K562 (cell line): ENCODE results near the gene HTT-AS. TPM values are rescaled to one million over a fixed set of nuclear protein-coding genes. Genes with fewer than 3 reads are reported as not detected.
A peak's percentile ranks its signal among the peaks of the same experiment; 100 is the strongest.

ENCODE experiments used
- C11orf30 ChIP-seq: fragments of 450-650 bp; IDR thresholded peaks from 2 replicates; pipeline ENCODE4 v1.6.1; 2016; ENCODE audit warnings: low read depth, mild to moderate bottlenecking
- DEAF1 ChIP-seq: fragments of 450-650 bp; formaldehyde crosslinking; IDR thresholded peaks from 2 replicates; pipeline ENCODE4 v1.4.0; 2020; ENCODE audit warnings: mild to moderate bottlenecking, moderate library complexity
- LCOR ChIP-seq: sonication (generic); formaldehyde crosslinking; IDR thresholded peaks from 2 replicates; pipeline ENCODE4 v1.8.0; 2022; ENCODE audit warnings: mild to moderate bottlenecking, missing genetic modification reagents
- MAFF ChIP-seq: IDR thresholded peaks from 2 replicates; pipeline ENCODE4 v1.6.1; 2012; ENCODE audit warnings: low read length, improper control_type of control experiment
- MAFG ChIP-seq: fragments of 450-650 bp; conservative IDR thresholded peaks from 2 replicates; pipeline ENCODE4 v1.6.1; 2016; ENCODE audit warnings: missing genetic modification characterization, missing compliant biosample characterization
- ZNF224 ChIP-seq: sonication (generic); formaldehyde crosslinking; IDR thresholded peaks from 2 replicates; pipeline ENCODE4 v1.8.0; 2022; ENCODE audit warnings: mild to moderate bottlenecking, missing genetic modification reagents
- ZNF316 ChIP-seq: fragments of 450-650 bp; IDR thresholded peaks from 2 replicates; pipeline ENCODE4 v1.6.1; 2016
- ZNF592 ChIP-seq: fragments of 450-650 bp; IDR thresholded peaks from 2 replicates; pipeline ENCODE4 v1.6.1; 2017; ENCODE audit warnings: antibody characterized with exemption, mild to moderate bottlenecking
- polyA plus RNA-seq, 8 experiments: library from polyadenylated mRNA; depleted of rRNA in 4 of 8; stranded (reverse) in 5 of 8; unstranded in 3 of 8; fragments of >200 nt; fragmentation: Nextera tagmentation in 2 of 8; fragmentation: Illumina TruSeq in 1 of 8; extraction: Ambion mirVana in 2 of 8; extraction: Trizol in 1 of 8; gene quantifications; 2 replicates each; pipeline versions ENCODE4 v1.2.1 to v1.2.3, GENCODE V29; 2011 to 2014; ENCODE audit warnings: inconsistent platforms in 1 of 8, missing spikeins in 1 of 8
- total RNA-seq, 7 experiments: library from RNA; depleted of rRNA in 6 of 7; stranded (reverse); fragments of >200 nt in 6 of 7; fragmentation: Illumina TruSeq in 2 of 7; extraction: Trizol in 2 of 7; gene quantifications; 2 replicates each; pipeline versions ENCODE4 v1.2.1 to v1.2.3, GENCODE V29; 2011 to 2021; ENCODE audit warnings: low replicate concordance in 1 of 7

HTT-AS gene
- total and polyA plus RNA-seq, 9 of the 15 experiments (the other 6 are each of a cell fraction or from before 2014, with no cell fraction given), result not detected

- TF ChIP-seq DEAF1 (CRISPR knock-in tag), result no peak
- peak; percentile 92 for TF ChIP-seq ZNF316
- TF ChIP-seq MAFF, result peak; percentile 82
- peak; percentile 84 for TF ChIP-seq C11orf30
- TF ChIP-seq LCOR, result no peak
- no peak for TF ChIP-seq ZNF224 (CRISPR knock-in tag)
- TF ChIP-seq ZNF592, result no peak
- TF ChIP-seq MAFG (tag), result peak; percentile 83
Observed at GRCh38 chr4:3112609-3113469, 38.5 kb upstream of the HTT-AS start (continued).
